Activated CD8-positive, alpha-beta memory T cell treated with anti-CD3 and anti-CD28 coated beads for 1 hour (primary cell): ENCODE results near the gene VSX1.

Experiments used
- DNase-seq, 2 donors: peaks; one replicate each; pipeline ENCODE4 v3.0.0-alpha.2; 2020; ENCODE audit warnings: low read depth in 1 of 2; ENCODE audit errors: extremely low read depth in 1 of 2

Gene VSX1

GRCh38 chr20:25081730-25082497 is at the start of gene VSX1:
Gene VSX1 (minus strand): TSS chr20:25082141. CDS start chr20:25082096, 45 bp downstream.
- no peak for DNase-seq

- DNase-seq, result no peak
These were observed 48.0 kb upstream of the VSX1 start for GRCh38 chr20:25129908-25130307.

- no peak for DNase-seq
These were observed 47.5 kb upstream of the VSX1 start for GRCh38 chr20:25129428-25129827.

GRCh38 chr20:25128649-25129048 is 46.7 kb upstream of the VSX1 start:
- DNase-seq, result no peak

- no peak for DNase-seq
These were observed 46.0 kb upstream of the VSX1 start for GRCh38 chr20:25127761-25128537.

GRCh38 chr20:25126204-25127029 is 44.5 kb upstream of the VSX1 start:
- no peak for DNase-seq

GRCh38 chr20:25125636-25126035 is 43.7 kb upstream of the VSX1 start:
- DNase-seq, result no peak

- DNase-seq, result no peak
These were observed 39.0 kb upstream of the VSX1 start for GRCh38 chr20:25120920-25121319.

- no peak for DNase-seq
These were observed 38.5 kb upstream of the VSX1 start for GRCh38 chr20:25120457-25120856.

- DNase-seq, result no peak
These were observed 36.6 kb upstream of the VSX1 start for GRCh38 chr20:25118529-25118928.

GRCh38 chr20:25117990-25118389 is 36.0 kb upstream of the VSX1 start:
- DNase-seq, result no peak

GRCh38 chr20:25116739-25117458 is 35.0 kb upstream of the VSX1 start:
- DNase-seq, result no peak

- no peak for DNase-seq
These were observed 21.6 kb upstream of the VSX1 start for GRCh38 chr20:25103526-25103925.

GRCh38 chr20:25100914-25101313 is 19.0 kb upstream of the VSX1 start:
- no peak for DNase-seq

GRCh38 chr20:25099601-25100140 is 17.7 kb upstream of the VSX1 start:
- no peak for DNase-seq

GRCh38 chr20:25097498-25097897 is 15.6 kb upstream of the VSX1 start:
- DNase-seq, result no peak

- DNase-seq, result peak; percentile 26 to 52
These were observed 8.8 kb upstream of the VSX1 start for GRCh38 chr20:25090492-25091429.

GRCh38 chr20:25089662-25090061 is 7.7 kb upstream of the VSX1 start:
- DNase-seq, result no peak

- DNase-seq, result no peak
These were observed 7.2 kb upstream of the VSX1 start for GRCh38 chr20:25089096-25089495.
